K562 (cell line): Measurements from ENCODE around the gene TMED7. TPM values are rescaled to one million over a fixed set of nuclear protein-coding genes. Genes with fewer than 3 reads are reported as not detected.

Source experiments
- ATAC-seq: fragments of 200-7000 bp; cut with Tn5 transposase; 3 replicates; pipeline ENCODE4 v1.9.1; 2020; ENCODE audit warnings: moderate library complexity
- BruUV-seq: library from RNA; stranded (reverse); fragments of 400-500 nt; replicated peaks from 2 replicates; lab custom pipeline; 2021; lab: Mats Ljungman, UMichigan
- CTCF ChIA-PET: fragments of 300-600 bp; formaldehyde crosslinking; extraction: SDS; loops from one replicate; lab custom pipeline; 2021; ENCODE audit warnings: low intra/inter-chr PET ratio; lab: Yijun Ruan, JAX
- POLR2A ChIA-PET: fragments of 300-600, 350-650 bp; sonication (Branson Sonifier 250); formaldehyde crosslinking; extraction: SDS; loops from one replicate; lab custom pipeline; 2021; ENCODE audit warnings: antibody characterized with exemption, inconsistent platforms; lab: Yijun Ruan, JAX
- DNase-seq, 4 experiments: peaks; one replicate each; pipeline versions ENCODE4 v3.0.0 to v3.0.0-alpha.2; 2011 to 2018; ENCODE audit warnings: low spot score in 3 of 4, mixed read lengths in 3 of 4; ENCODE audit errors: extremely low read depth in 1 of 4
- FAIRE-seq: peaks from 2 replicates; lab custom pipeline; 2011; peaks lifted over from hg19 to GRCh38; lab: Jason Lieb, UNC
- H2AFZ ChIP-seq: 2 replicates; pipeline ENCODE4 v1.6.0; 2011; ENCODE audit warnings: low read depth, low read length, control low read depth, inconsistent platforms
- H3K27ac ChIP-seq: fragments of 200-600 bp; 3 replicates; pipeline ENCODE4 v1.8.0; 2011; ENCODE audit warnings: low read depth, mild to moderate bottlenecking, control low read depth, inconsistent platforms, low read length, moderate library complexity, mixed read lengths; ENCODE audit errors: extremely low read depth
- H3K27me3 ChIP-seq, 2 experiments: fragments of 300-600 bp in 1 of 2; 2 replicates in 1 of 2; 3 replicates in 1 of 2; pipeline versions ENCODE4 v1.6.0 to v1.8.0; 2011; ENCODE audit warnings: inconsistent platforms in 2 of 2, low read length in 2 of 2, mild to moderate bottlenecking in 1 of 2, mixed read lengths in 1 of 2, moderate library complexity in 1 of 2; ENCODE audit not compliant: control insufficient read depth in 2 of 2, insufficient read depth in 2 of 2
- H3K36me3 ChIP-seq: fragments of 300-600 bp; 3 replicates; pipeline ENCODE4 v1.8.0; 2011; ENCODE audit warnings: mild to moderate bottlenecking, low read length, inconsistent platforms; ENCODE audit not compliant: control insufficient read depth, insufficient read depth
- H3K4me1 ChIP-seq, 2 experiments: fragments of 200-600 bp in 1 of 2; replicated peaks in 1 of 2; 2 replicates in 1 of 2; 3 replicates in 1 of 2; pipeline versions ENCODE4 v1.5.1 to v1.8.0; 2011; ENCODE audit warnings: inconsistent platforms in 2 of 2, low read length in 2 of 2, mild to moderate bottlenecking in 1 of 2, mixed read lengths in 1 of 2, moderate library complexity in 1 of 2; ENCODE audit not compliant: control insufficient read depth in 2 of 2, insufficient read depth in 2 of 2
- H3K4me2 ChIP-seq: 2 replicates; pipeline ENCODE4 v1.6.1; 2011; ENCODE audit warnings: low read length, control low read depth, inconsistent platforms, mixed read lengths; ENCODE audit not compliant: insufficient read depth
- H3K4me3 ChIP-seq: fragments of 200-600 bp; sonication (generic), shearing (Covaris generic); 2 replicates; pipeline ENCODE4 v1.5.1; 2016; ENCODE audit warnings: control low read depth, inconsistent platforms
- H3K79me2 ChIP-seq: fragments of 200-600 bp; 3 replicates; pipeline ENCODE4 v1.8.0; 2011; ENCODE audit warnings: low read length, inconsistent platforms; ENCODE audit not compliant: control insufficient read depth, insufficient read depth
- H3K9ac ChIP-seq, 2 experiments: 2 replicates each; pipeline versions ENCODE4 v1.6.0 to v1.6.1; 2011; ENCODE audit warnings: low read depth in 2 of 2, low read length in 2 of 2, control low read depth in 1 of 2, inconsistent platforms in 1 of 2, mild to moderate bottlenecking in 1 of 2, mixed read lengths in 1 of 2; ENCODE audit not compliant: insufficient read depth in 1 of 2
- H3K9me1 ChIP-seq: one replicate; pipeline ENCODE4 v1.6.0; 2011; ENCODE audit warnings: inconsistent platforms, mild to moderate bottlenecking, low read length, moderate library complexity; ENCODE audit not compliant: control insufficient read depth, insufficient read depth
- H3K9me3 ChIP-seq: replicated peaks from 2 replicates; pipeline ENCODE4 v1.5.1; 2011; ENCODE audit warnings: low read depth, low read length, inconsistent platforms; ENCODE audit not compliant: control insufficient read depth, insufficient read depth
- H4K20me1 ChIP-seq: replicated peaks from 2 replicates; pipeline ENCODE4 v1.6.1; 2011; ENCODE audit warnings: low read length, inconsistent platforms, mixed read lengths; ENCODE audit not compliant: control insufficient read depth, insufficient read depth
- CEBPB ChIP-seq: fragments of 450-650 bp; IDR thresholded peaks from 2 replicates; pipeline ENCODE4 v1.6.1; 2016; ENCODE audit warnings: missing genetic modification characterization, missing compliant biosample characterization
- CHCHD3 ChIP-seq: fragments of 250-450 bp; sonication (Bioruptor Pico); IDR thresholded peaks from 2 replicates; pipeline ENCODE4 v2.1.2; 2022; ENCODE audit warnings: mild to moderate bottlenecking
- ELF2 ChIP-seq: fragments of 250-450 bp; sonication (Bioruptor Pico); IDR thresholded peaks from 2 replicates; pipeline ENCODE4 v1.5.0; 2021; ENCODE audit warnings: mild to moderate bottlenecking
- FOXM1 ChIP-seq, 2 experiments: fragments of 450-650 bp in 1 of 2; sonication (generic) in 1 of 2; formaldehyde crosslinking in 1 of 2; IDR thresholded peaks; 2 replicates each; pipeline versions ENCODE4 v1.6.1 to v1.9.0; 2017 to 2022; ENCODE audit warnings: low read depth in 2 of 2, mild to moderate bottlenecking in 2 of 2, missing genetic modification reagents in 1 of 2, moderate library complexity in 1 of 2
- FUS ChIP-seq: fragments of 200-400 bp; formaldehyde crosslinking; optimal IDR thresholded peaks from 2 replicates; pipeline ENCODE3; 2017; ENCODE audit warnings: low read depth, low read length
- MAFK ChIP-seq: IDR thresholded peaks from 2 replicates; pipeline ENCODE4 v1.6.1; 2011; ENCODE audit warnings: low read length, improper control_type of control experiment
- MTF1 ChIP-seq: fragments of 250-450 bp; sonication (Bioruptor Pico); IDR thresholded peaks from 2 replicates; pipeline ENCODE4 v1.9.0; 2021; ENCODE audit warnings: moderate library complexity, mild to moderate bottlenecking, inconsistent platforms, borderline replicate concordance
- POLR2B ChIP-seq: fragments of 450-650 bp; IDR thresholded peaks from 2 replicates; pipeline ENCODE4 v1.6.1; 2018; ENCODE audit warnings: low read depth; ENCODE audit not compliant: partially characterized antibody
- RAD51 ChIP-seq: fragments of 450-650 bp; IDR thresholded peaks from 2 replicates; pipeline ENCODE4 v1.7.1; 2016; ENCODE audit warnings: low read depth, mild to moderate bottlenecking, borderline replicate concordance
- SRSF7 ChIP-seq: fragments of 200-400 bp; formaldehyde crosslinking; optimal IDR thresholded peaks from 2 replicates; pipeline ENCODE3; 2017; ENCODE audit warnings: mild to moderate bottlenecking, low read depth, low read length
- TCF3 ChIP-seq: sonication (generic); formaldehyde crosslinking; IDR thresholded peaks from 2 replicates; pipeline ENCODE4 v1.4.0; 2020; ENCODE audit warnings: mild to moderate bottlenecking, missing genetic modification reagents
- USF1 ChIP-seq: sonication (generic); formaldehyde crosslinking; IDR thresholded peaks from 2 replicates; pipeline ENCODE4 v1.9.0; 2022; ENCODE audit warnings: mild to moderate bottlenecking, missing genetic modification reagents
- ZNF146 ChIP-seq: IDR thresholded peaks from one replicate; pipeline ENCODE4 v1.6.1; 2018; ENCODE audit warnings: missing compliant biosample characterization; ENCODE audit not compliant: unreplicated experiment
- ZNF217 ChIP-seq: sonication (generic); formaldehyde crosslinking; IDR thresholded peaks from 2 replicates; pipeline ENCODE4 v1.8.0; 2022; ENCODE audit warnings: mild to moderate bottlenecking, missing genetic modification reagents
- ZNF316 ChIP-seq: fragments of 450-650 bp; IDR thresholded peaks from 2 replicates; pipeline ENCODE4 v1.6.1; 2016
- WGBS: fragments of 100-300 bp; shearing (Covaris generic); methylation state at CpG from one replicate; pipeline ENCODE4 v1.1.6; 2016; ENCODE audit warnings: low coverage, mixed read lengths; ENCODE audit not compliant: insufficient coverage; ENCODE audit errors: missing lambda C conversion rate; 5-methylcytosine and 5-hydroxymethylcytosine counted together
- in situ Hi-C: fragments of 300-500 bp; cut with MboI; formaldehyde crosslinking; loops from 4 replicates; pipeline ENCODE4 v1.15.0; 2018; ENCODE audit warnings: inconsistent platforms, mixed read lengths
- intact Hi-C: fragments of 100-400 bp; cut with micrococcal nuclease; formaldehyde crosslinking; loops from 2 replicates; pipeline ENCODE4 v1.14.2; 2022
- polyA plus RNA-seq, 8 experiments: library from polyadenylated mRNA; depleted of rRNA in 4 of 8; stranded (reverse) in 5 of 8; unstranded in 3 of 8; fragments of >200 nt; fragmentation: Nextera tagmentation in 2 of 8; fragmentation: Illumina TruSeq in 1 of 8; extraction: Ambion mirVana in 2 of 8; extraction: Trizol in 1 of 8; gene quantifications; 2 replicates each; pipeline versions ENCODE4 v1.2.1 to v1.2.3, GENCODE V29; 2011 to 2014; ENCODE audit warnings: inconsistent platforms in 1 of 8, missing spikeins in 1 of 8
- total RNA-seq, 7 experiments: library from RNA; depleted of rRNA in 6 of 7; stranded (reverse); fragments of >200 nt in 6 of 7; fragmentation: Illumina TruSeq in 2 of 7; extraction: Trizol in 2 of 7; gene quantifications; 2 replicates each; pipeline versions ENCODE4 v1.2.1 to v1.2.3, GENCODE V29; 2011 to 2021; ENCODE audit warnings: low replicate concordance in 1 of 7
- TF ChIP-seq, protein P1 (sequence below): fragments of 450-650 bp; IDR thresholded peaks from 2 replicates; pipeline ENCODE4 v1.6.1; 2017; ENCODE audit warnings: antibody characterized with exemption

TMED7 gene
- total and polyA plus RNA-seq, 9 of the 15 experiments (the other 6 are each of a cell fraction or from before 2014, with no cell fraction given): 15.9 to 93.4 (median 41.7) TPM

- Histone ChIP-seq H3K36me3 (no peaks in the 10 kb centered on the region), H2AFZ (no peak overlapping the region), H4K20me1 (no peaks in the 10 kb centered on the region), H3K4me1 (no peaks in the 10 kb centered on the region), H3K9me3 (no peaks in the 10 kb centered on the region), H3K4me2 (no peak overlapping the region), H3K79me2 (no peaks in the 10 kb centered on the region), H3K9me1 (no peaks in the 10 kb centered on the region), H3K9ac (no peak overlapping the region), H3K27me3 (peaks cover 1 to 2% of the 10 kb centered on the region in 2 experiments; a peak in 4 of 5 replicates), H3K27ac (no peak overlapping the region), H3K4me3 (no peak overlapping the region)
- DNase-seq: no peak
- POLR2A ChIA-PET: no interaction called here
- TF ChIP-seq USF1 (CRISPR knock-in tag): no peak
- TF ChIP-seq ZNF316: no peak
- TF ChIP-seq FOXM1 (IDR thresholded peaks at IDR 0.05; ENCODE audit: low read depth): no peak
- TF ChIP-seq FOXM1 (CRISPR knock-in tag; IDR thresholded peaks at IDR 0.05; ENCODE audit: low read depth): no peak
- 13% methylated on average over 1 of the region's 1 CpG for WGBS
- no peak for ATAC-seq
- BruUV-seq: no TSS peak
- intact Hi-C loops (no loop called here), in situ Hi-C loops (no loop called here)
- CTCF ChIA-PET: no interaction called here
- no peak for FAIRE-seq
These were observed 30.6 kb upstream of the TMED7 start for GRCh38 chr5:115656404-115656803.

DNA sequence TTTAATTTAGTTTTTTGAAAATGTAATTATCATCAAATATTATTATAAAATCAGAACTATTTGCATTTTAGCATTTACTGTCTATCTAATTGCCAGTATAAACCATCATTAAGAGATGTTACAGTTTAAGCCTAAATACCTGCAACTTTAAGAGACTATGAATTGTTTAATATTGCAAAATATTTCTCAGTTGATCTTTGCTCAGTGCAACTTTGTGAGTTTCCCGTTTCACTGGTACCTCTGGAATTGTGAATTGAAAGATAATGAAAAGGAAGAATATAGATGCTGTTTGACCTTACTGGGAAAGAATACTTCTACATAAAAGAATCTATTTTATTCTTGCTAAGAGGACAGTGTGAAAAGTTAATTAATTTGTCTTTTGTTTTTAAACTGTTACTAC is 30.2 kb upstream of the TMED7 start:
- Histone ChIP-seq H3K36me3 (no peaks in the 10 kb centered on the region), H3K4me1 (no peaks in the 10 kb centered on the region), H3K79me2 (no peaks in the 10 kb centered on the region), H3K9me1 (no peaks in the 10 kb centered on the region), H3K9me3 (no peaks in the 10 kb centered on the region), H3K4me2 (no peak overlapping the region), H3K27ac (no peak overlapping the region), H4K20me1 (no peaks in the 10 kb centered on the region), H2AFZ (no peak overlapping the region), H3K27me3 (peaks cover 4 to 6% of the 10 kb centered on the region in 2 experiments; a peak in 4 of 5 replicates), H3K4me3 (no peak overlapping the region)
- DNase-seq (no peak), ATAC-seq (no peak), FAIRE-seq (no peak)
- 5% methylated on average over 1 of the region's 1 CpG for WGBS
- in situ Hi-C loops (no loop called here), intact Hi-C loops (no loop called here)
- CTCF ChIA-PET: no interaction called here
- no TSS peak for BruUV-seq
- POLR2A ChIA-PET: no interaction called here
- TF ChIP-seq MTF1 (CRISPR knock-in tag) (no peak), ZNF146 (CRISPR knock-in tag) (no peak), POLR2B (no peak), SRSF7 (no peak), FUS (no peak), ZNF217 (CRISPR knock-in tag) (no peak), MAFK (no peak), RAD51 (no peak), TCF3 (CRISPR knock-in tag) (no peak), ELF2 (CRISPR knock-in tag) (no peak), CEBPB (tag) (no peak), CHCHD3 (CRISPR knock-in tag) (no peak)
- TF ChIP-seq, protein P1, sequence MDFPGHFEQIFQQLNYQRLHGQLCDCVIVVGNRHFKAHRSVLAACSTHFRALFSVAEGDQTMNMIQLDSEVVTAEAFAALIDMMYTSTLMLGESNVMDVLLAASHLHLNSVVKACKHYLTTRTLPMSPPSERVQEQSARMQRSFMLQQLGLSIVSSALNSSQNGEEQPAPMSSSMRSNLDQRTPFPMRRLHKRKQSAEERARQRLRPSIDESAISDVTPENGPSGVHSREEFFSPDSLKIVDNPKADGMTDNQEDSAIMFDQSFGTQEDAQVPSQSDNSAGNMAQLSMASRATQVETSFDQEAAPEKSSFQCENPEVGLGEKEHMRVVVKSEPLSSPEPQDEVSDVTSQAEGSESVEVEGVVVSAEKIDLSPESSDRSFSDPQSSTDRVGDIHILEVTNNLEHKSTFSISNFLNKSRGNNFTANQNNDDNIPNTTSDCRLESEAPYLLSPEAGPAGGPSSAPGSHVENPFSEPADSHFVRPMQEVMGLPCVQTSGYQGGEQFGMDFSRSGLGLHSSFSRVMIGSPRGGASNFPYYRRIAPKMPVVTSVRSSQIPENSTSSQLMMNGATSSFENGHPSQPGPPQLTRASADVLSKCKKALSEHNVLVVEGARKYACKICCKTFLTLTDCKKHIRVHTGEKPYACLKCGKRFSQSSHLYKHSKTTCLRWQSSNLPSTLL: no peak
- TF ChIP-seq, all 486 proteins: peak for 0
- H3K9ac ChIP-seq: no peak overlapping the region
